ENCODE measurements around the gene ZBTB7C.

Gene ZBTB7C

DNA sequence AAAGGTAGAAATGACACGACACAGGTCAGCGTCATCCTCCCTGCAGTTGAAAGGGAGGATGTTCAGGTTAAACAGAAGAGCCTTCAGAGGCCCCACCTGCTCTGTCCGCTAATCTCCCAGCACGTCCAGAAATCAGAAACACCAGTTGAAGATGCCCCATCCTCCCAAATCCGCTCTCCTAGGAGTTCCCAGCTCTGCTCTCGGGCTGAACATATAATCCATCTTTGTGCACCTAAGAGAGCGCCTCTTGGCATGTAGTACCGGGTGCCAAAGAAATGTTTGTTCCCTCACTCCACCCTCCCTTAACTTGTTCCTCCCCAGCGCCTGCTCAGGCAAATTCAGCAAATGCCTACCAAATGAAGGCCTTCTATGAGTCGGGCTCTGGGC is 333.5 kb downstream of the ZBTB7C start:
- no peak for DNase-seq

- no peak for DNase-seq
Measured at GRCh38 chr18:48074929-48075706, 334.1 kb downstream of the ZBTB7C start.

DNA sequence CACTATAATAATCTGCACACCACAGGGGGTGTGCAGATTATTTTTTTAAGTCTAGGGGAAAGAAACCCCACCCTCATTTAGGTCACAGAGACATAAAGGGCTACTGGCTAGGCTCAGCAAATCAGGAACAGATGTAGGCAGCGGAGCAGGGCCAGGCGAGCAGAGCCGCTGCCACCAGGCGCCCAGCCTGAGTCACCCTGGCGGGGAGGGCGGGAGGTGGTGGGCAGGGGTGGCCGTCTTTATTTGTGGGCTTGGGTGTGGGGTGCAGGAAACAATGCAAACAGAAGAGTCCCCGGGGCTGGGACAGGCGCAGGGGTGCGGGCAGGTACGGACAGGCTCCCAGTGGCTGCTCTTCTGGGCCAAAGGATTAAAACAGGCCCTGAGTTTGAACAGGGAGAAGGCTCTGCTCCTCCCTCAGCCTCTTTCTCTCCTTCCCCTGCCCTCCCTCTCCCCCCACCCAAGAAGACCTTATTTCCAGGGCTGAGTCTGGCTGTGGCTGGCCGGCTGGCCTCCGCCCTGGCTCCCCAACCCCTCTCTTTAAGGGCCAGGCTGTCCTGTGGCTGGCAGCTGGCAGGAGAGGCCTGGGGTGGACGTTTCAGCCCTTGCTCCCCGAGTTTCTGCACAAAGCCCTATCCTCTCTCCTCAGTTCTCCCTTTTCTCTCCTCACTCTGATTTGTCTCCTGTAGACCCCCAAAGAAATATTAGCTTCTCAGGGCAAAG is 335.8 kb downstream of the ZBTB7C start:
- no peak for DNase-seq

DNA sequence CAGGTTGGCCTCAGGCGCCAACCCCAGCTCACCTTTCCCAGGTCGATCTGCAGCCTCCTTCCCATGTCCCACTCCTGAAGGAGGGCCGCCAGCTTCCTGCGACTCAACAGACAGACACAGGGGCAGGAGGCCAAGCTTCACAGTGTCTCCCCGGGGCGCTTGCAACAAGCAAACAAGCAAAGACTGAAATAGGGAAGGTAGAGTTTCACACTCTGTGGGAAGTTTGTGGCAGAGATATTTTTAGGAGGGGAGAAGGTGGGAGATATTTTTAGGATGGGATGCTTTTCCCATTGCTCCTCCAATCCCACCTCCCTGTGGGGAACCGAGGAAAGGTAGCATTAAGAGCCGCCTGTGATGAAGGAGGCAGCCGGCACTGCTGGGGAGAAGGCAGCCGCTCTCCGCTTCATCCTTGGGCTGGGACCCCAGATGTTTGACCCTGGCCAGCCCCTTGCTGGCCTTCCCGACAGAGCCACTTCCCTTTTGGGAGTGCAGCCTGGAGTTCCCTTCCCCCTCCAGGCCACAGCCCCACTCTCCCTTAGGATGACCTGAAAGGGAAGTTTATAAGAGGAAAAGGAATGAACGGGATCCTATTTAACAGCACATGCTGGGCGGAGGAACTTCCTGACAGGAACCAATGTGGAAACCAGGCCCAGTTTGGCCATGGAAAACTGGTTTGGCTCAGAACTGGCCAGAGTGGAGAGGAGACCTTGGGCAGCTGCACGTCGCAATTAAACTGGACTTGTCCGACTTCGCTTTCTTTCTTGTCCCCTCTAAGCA is 336.6 kb downstream of the ZBTB7C start:
- DNase-seq, result no peak

GRCh38 chr18:48068916-48069445 is 340.2 kb downstream of the ZBTB7C start:
- no peak for DNase-seq

DNA sequence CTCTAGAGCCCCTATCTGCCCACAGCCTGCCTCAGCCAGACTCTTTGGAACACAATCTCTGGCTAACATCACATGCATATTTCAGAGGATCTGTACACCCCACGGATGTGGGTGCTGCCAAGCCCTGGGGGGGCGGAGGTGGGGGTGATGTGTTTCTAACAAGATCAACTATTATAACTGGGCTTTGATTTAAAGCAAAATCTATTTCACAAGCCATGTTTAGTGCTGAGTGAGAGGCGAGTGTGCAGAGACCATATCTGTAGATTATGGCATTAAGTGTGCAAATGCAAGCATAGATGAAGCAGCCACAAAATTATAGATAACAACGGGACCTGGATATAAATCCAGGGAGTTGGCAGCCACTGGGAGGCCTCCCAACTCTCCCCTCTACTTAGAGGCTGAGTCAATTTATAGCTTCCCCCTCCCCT is 342.9 kb downstream of the ZBTB7C start:
- DNase-seq, result no peak

DNA sequence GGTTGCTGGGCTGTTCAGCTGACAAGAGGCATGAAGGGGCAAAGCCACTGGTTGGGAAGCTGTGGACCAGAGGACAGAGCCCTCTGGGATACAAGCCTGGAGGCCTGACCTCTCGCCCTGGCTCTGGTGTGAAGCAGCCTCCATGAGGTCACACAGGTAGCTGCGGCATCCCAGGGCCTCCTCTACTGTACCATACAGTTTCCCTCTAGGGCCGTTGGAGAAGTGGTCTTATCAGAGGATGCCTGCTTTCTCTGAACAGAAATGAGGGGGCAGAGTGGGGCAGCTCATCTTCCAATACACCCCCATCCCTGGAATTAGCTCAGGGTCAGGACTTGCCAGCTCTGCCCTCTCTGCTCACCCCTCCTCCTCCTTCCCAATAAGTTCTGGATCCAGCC is 343.6 kb downstream of the ZBTB7C start:
- no peak for DNase-seq

DNA sequence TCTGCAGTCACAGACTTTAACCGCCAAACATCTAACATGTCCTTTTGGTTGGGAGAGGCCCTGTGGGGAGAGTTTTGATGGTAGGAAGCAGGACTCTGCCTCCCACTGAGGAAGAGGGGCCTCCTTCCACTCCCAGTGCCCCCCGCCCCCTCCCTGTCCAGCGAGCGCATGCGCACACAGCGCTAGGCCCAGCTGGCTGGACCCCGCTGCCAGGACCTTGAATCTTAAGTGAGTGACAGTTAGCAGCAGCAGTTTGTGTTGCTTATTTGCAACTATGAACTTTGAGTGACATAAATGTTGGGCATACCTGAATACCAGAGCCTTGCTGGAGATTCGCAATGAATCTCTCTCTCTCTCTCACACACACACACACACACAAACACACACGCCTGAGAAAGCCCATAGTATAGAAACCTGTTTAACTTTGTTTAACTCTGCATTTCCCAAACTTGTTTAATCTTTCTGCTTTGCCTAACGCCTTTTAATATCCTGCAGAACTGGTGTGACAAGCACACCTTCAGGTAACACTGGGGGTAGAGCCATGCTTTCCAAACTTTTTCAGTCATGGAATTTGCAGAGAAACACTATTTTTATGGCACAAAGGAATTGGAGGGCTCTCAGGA is 344.1 kb downstream of the ZBTB7C start:
- DNase-seq, result no peak

GRCh38 chr18:48061781-48062570 is 347.2 kb downstream of the ZBTB7C start:
- DNase-seq, result no peak

DNA sequence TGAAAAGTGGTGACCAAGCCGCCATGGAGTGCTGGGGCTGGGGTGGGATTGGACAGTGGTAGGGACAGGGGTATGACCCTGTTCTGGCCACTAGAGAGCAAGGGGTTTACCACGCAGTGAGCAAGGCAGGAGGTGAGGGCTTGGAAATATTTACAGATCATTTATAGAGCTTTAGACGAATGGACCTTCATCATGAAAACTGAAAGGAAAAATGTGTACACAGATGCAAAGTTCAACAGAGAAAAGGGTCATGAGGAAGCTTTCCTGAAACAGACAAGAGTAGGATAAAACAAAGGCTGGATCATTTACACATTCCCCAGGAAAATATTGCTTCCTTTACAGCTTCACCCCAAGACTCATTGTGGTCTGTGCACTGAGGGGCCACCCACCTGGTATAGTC is 348.2 kb downstream of the ZBTB7C start:
- DNase-seq, result no peak

DNA sequence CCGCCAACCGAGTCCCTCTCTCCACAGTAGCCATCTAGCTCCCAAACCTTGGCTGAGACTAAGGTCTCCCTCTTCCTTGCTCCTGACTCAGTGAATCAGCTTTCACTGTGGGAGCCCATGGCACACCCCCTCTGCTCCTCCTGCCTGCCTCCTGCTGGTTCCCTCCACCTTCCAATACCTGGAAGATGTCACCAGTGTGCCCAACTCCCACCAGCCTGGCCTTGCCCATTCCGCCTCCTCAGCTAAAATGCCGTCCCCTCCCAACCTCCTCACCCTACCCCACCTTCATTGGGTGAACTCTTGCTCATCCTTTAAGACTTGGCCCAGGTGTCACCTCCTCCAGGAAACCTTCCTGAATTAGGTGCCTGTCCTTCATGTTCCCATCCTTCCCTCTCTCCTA is 348.8 kb downstream of the ZBTB7C start:
- no peak for DNase-seq

- DNase-seq, result no peak
Measured at GRCh38 chr18:48059455-48060010, 349.6 kb downstream of the ZBTB7C start.

DNA sequence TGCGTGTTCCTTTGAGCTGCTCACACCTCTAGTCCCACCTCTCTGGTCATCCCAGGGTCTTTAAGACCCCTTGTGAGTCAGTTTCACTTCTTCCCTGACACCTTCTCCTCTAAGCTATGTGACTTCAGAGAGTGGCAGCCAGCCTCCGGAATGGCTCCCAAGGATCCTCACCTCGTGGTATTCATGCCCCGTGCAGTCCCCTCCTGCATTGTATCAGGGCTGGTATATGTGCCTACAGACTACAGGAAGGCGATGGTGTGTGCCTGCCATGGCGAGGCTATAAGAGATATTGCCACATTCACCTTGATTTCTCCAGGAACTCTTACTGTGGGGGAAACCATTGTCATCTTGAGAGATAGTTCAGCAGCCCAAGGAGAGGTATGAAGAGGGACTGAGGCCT is 350.7 kb downstream of the ZBTB7C start:
- DNase-seq, result no peak

DNA sequence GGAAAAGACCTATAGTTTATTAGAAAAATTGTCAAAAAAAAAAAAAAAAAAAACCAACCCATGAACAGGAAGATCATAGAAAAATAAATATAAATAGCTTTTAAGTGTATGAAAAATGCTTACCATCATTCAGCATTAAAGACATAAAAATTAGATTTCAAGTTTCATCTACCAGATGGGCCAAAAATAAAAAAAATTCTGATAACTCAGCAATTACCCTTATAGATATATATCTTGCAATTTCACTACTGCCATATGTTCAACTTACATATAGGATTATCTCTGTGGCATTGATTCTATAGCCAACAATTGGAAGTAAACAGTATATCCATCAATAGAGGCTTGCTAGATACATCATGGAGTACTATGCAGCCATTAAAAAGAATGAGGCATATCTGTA is 352.2 kb downstream of the ZBTB7C start:
- DNase-seq, result no peak

DNA sequence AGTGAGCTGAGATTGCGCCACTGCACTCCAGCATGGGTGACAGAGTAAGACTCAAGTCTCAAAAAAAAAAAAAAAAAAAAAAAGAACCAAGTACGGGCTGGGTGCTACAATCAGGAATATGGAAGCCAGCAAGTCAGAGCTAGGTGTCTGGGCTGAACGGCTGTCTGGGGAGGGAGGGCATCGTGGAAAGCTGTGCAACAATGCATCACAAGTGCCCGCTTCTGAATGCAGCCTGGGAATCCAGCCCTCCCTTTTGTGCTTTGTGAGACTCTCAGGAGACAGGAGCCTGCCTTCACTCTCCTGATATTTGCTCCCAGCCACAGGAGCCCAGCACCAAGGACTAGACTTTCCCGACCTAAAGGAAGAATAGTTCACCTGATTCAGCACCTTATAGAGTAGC is 353.8 kb downstream of the ZBTB7C start:
- DNase-seq, result no peak

DNA sequence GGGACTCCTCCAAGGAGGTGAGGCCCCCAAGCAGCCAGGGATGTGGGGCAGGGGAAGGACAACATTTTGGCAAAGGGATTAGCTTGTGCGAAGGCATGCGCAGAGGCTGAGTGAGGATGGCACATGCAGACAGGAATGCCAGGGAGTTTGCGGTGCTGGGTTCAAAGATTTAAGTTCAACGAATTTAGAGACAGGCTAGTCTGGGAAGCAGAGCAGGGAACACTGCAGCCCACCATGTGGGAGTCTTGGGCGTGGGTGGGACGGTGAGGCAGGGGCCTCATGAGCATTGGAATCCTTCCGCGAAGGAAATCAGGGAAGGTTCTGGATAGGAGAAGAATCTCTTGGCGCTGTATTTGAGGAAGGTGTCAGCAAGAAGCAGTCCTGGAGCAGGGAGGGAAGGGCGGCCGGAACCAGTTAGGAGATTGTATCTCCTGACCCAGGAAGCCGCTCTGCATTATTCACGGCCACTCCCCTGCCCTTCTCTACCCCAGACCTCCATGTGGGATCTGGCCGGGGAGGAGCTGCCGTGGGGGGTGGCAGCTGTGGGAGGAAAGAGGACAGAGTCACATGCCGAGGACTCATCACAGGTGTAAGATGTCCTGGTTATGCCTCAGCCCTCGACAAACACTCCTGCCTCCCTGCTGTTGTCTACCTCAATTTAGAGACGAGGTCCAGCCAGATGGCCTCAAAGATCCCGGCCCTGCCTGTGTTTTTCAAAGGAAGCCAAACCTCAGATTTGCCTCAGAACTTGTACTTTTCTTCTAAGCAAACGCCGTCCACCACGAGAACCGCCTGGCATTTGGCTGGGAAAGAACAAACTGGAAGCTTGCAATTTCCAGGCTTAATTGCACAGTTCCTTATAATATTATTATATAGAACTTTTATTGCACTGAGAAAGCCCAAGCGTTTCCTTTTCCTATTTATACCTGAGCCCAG is 355.0 kb downstream of the ZBTB7C start:
- no peak for DNase-seq

DNA sequence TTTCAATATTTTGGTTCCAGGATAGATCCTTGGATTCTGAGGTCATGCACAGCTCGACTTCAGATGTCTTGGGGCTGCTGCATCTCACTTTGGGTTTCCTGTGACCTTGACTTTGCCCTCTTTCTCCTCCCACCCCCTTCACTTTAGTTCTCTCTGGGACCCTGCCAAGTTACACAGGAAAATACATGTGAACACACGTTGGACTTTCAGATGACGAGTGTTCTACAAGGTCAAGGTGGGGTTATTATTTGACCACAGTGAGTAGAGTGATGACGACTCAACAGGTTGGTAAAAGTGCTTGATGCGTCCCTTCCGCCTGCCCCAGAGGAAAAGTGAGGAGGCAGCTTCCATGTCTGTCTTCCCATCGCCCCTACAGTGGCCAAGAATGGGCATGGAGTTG is 356.3 kb downstream of the ZBTB7C start:
- no peak for DNase-seq

DNA sequence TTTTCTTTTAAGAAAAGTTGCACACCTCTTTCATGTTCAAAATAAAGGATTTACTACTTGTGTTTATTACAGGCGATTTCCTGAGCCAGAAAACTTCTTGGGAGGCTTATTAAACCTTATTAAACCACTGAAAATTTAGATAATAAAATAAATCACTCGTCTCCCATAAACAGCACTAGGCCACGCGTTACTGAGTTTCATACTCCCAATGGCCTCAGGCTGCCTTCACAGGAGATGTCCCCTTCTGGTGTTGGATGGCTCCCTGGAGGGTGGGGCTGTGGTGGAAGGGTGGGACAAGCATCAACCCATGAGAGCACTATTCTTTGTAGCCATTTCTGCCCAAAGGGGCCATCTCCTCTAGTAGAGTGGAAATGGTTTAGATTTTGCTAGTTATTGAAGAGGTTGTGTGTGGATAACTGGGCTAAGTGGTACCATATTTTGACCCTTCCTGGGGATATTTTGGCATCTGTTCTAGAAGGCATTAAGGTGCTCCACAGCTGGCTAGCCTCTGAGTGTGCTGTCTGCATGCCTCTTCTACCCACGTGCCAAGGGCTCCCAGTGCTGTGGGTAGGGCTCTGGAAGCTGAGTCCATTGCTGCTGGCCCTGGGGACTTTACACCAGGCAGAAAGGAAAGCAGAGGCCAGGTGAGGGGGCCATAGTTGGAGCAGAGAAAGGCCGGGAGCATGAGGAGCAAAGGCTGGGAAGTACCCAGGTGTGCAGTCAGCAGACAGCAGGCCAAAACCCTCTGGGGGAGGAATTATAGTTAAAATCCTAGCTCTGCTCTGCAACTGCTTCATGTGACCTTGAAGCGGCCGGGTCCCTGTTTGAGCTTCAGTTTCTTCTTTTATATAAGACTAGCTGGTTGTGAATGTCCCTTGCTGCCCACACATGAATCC is 357.0 kb downstream of the ZBTB7C start:
- DNase-seq, result no peak

- no peak for DNase-seq
Measured at GRCh38 chr18:48050176-48050575, 359.0 kb downstream of the ZBTB7C start.

DNA sequence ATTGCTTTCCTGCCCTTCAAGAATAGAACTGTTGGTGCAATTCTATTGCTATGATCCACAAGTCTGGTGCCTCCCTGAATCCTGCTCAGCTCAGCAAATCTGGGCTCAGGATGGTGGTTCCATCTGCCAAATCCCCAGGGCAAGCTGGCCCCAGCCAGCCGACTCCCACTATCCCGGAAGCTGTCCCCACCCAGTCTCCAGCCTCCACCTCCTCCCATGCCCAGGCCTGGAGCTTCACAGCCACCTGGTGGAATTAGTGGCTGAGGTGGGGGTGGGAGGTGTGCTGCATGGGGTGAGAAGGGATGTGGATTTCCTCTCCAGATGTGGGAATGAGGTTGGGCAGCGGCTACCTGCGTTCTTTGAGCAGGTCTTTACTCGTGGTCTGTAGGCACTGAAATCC is 359.4 kb downstream of the ZBTB7C start:
- no peak for DNase-seq
